GM12878 (cell line): ENCODE measurements around the gene ACSS1. TPM values are rescaled to one million over a fixed set of nuclear protein-coding genes. Genes with fewer than 3 reads are reported as not detected.

Experiments
- ATAC-seq: fragments of 200-7000 bp; cut with Tn5 transposase; 3 replicates; pipeline ENCODE4 v1.9.1; 2020; ENCODE audit warnings: mild to moderate bottlenecking, moderate library complexity
- BruUV-seq: library from RNA; stranded (reverse); fragments of 400-500 nt; replicated peaks from 2 replicates; lab custom pipeline; 2021; lab: Mats Ljungman, UMichigan
- CTCF ChIA-PET: fragments of 300-600 bp; sonication (Branson Sonifier 250); formaldehyde crosslinking; extraction: SDS; loops from one replicate; lab custom pipeline; 2021; ENCODE audit warnings: inconsistent platforms; lab: Yijun Ruan, JAX
- POLR2A ChIA-PET: fragments of 350-600 bp; formaldehyde crosslinking; extraction: SDS; loops from one replicate; lab custom pipeline; 2021; ENCODE audit warnings: inconsistent platforms; lab: Charles Lee
- RAD21 ChIA-PET: fragments of 300-600 bp; sonication (Branson Sonifier 250); formaldehyde crosslinking; loops from one replicate; lab custom pipeline; 2023; ENCODE audit warnings: antibody characterized with exemption; ENCODE audit not compliant: unreplicated experiment; lab: Charles Lee
- SMC1A ChIA-PET: fragments of 300-600 bp; sonication (Branson Sonifier 250); formaldehyde crosslinking; loops from one replicate; lab custom pipeline; 2023; ENCODE audit not compliant: unreplicated experiment, uncharacterized antibody; lab: Charles Lee
- DNase-seq: peaks from one replicate; pipeline ENCODE4 v3.0.0-alpha.2; 2011; ENCODE audit warnings: low read depth, low spot score
- FAIRE-seq: peaks from 3 replicates; lab custom pipeline; 2011; peaks lifted over from hg19 to GRCh38; lab: Jason Lieb, UNC
- H2AFZ ChIP-seq: 2 replicates; pipeline ENCODE4 v1.6.0; 2011; ENCODE audit warnings: low read depth, low read length, control low read depth; ENCODE audit not compliant: control insufficient read depth
- H3K27ac ChIP-seq: 2 replicates; pipeline ENCODE4 v1.5.1; 2011; ENCODE audit warnings: control low read depth; ENCODE audit not compliant: control insufficient read depth, insufficient read depth
- H3K27me3 ChIP-seq, 2 experiments: replicated peaks in 1 of 2; 2 replicates each; pipeline versions ENCODE4 v1.6.0 to v1.6.1; 2011; ENCODE audit warnings: low read length in 1 of 2; ENCODE audit not compliant: control insufficient read depth in 2 of 2, insufficient read depth in 2 of 2
- H3K36me3 ChIP-seq, 2 experiments: 2 replicates each; pipeline ENCODE4 v1.5.1; 2011; ENCODE audit warnings: low read length in 1 of 2; ENCODE audit not compliant: control insufficient read depth in 2 of 2, insufficient read depth in 2 of 2
- H3K4me1 ChIP-seq: 2 replicates; pipeline ENCODE4 v1.6.1; 2011; ENCODE audit warnings: mild to moderate bottlenecking, low read length, moderate library complexity, mixed read lengths; ENCODE audit not compliant: control insufficient read depth, insufficient read depth
- H3K4me2 ChIP-seq: 2 replicates; pipeline ENCODE4 v1.6.0; 2011; ENCODE audit warnings: control low read depth; ENCODE audit not compliant: control insufficient read depth, insufficient read depth
- H3K4me3 ChIP-seq: fragments of 200-600 bp; sonication (generic); 2 replicates; pipeline ENCODE4 v1.5.1; 2016
- H3K79me2 ChIP-seq: 2 replicates; pipeline ENCODE4 v1.6.0; 2011; ENCODE audit warnings: low read length; ENCODE audit not compliant: control insufficient read depth, insufficient read depth
- H3K9ac ChIP-seq: 2 replicates; pipeline ENCODE4 v1.8.0; 2011; ENCODE audit warnings: low read length, control low read depth, mixed read lengths; ENCODE audit not compliant: control insufficient read depth, insufficient read depth
- H3K9me3 ChIP-seq: replicated peaks from 3 replicates; pipeline ENCODE4 v1.5.1; 2011; ENCODE audit warnings: mild to moderate bottlenecking, low read length; ENCODE audit not compliant: control insufficient read depth, insufficient read depth
- H4K20me1 ChIP-seq: 2 replicates; pipeline ENCODE4 v1.6.0; 2011; ENCODE audit not compliant: control insufficient read depth, insufficient read depth
- BACH1 ChIP-seq: fragments of 450-650 bp; IDR thresholded peaks from 2 replicates; pipeline ENCODE4 v1.6.1; 2017; ENCODE audit warnings: mild to moderate bottlenecking, borderline replicate concordance
- ETV6 ChIP-seq, 2 experiments: fragments of 450-650 bp in 1 of 2; IDR thresholded peaks in 1 of 2; conservative IDR thresholded peaks in 1 of 2; 2 replicates each; pipeline ENCODE4 v1.6.1; 2014; ENCODE audit warnings: antibody characterized with exemption in 1 of 2, borderline replicate concordance in 1 of 2, low read depth in 1 of 2, mild to moderate bottlenecking in 1 of 2, moderate library complexity in 1 of 2
- JUND ChIP-seq: IDR thresholded peaks from 2 replicates; pipeline ENCODE4 v1.6.1; 2012; ENCODE audit warnings: low read depth, mild to moderate bottlenecking, low read length, improper control_type of control experiment, moderate library complexity
- KAT2A ChIP-seq: conservative IDR thresholded peaks from 2 replicates; pipeline ENCODE4 v1.6.1; 2011; ENCODE audit warnings: low read depth, low read length; ENCODE audit not compliant: control insufficient read depth
- POLR2AphosphoS5 ChIP-seq: IDR thresholded peaks from 2 replicates; pipeline ENCODE4 v1.6.1; 2011; ENCODE audit warnings: mild to moderate bottlenecking, low read length, inconsistent platforms
- SP1 ChIP-seq: IDR thresholded peaks from one replicate; pipeline ENCODE4 v1.6.1; 2011; ENCODE audit warnings: low read depth, low read length
- TBL1XR1 ChIP-seq: IDR thresholded peaks from 2 replicates; pipeline ENCODE4 v1.6.1; 2012; ENCODE audit warnings: low read depth, low read length, improper control_type of control experiment
- WRNIP1 ChIP-seq: IDR thresholded peaks from 2 replicates; pipeline ENCODE4 v1.6.1; 2011; ENCODE audit warnings: low read depth, low read length, improper control_type of control experiment, borderline replicate concordance
- ZNF384 ChIP-seq: IDR thresholded peaks from 2 replicates; pipeline ENCODE4 v1.6.1; 2012; ENCODE audit warnings: low read depth, mild to moderate bottlenecking, low read length, improper control_type of control experiment, borderline replicate concordance
- WGBS: methylation state at CpG from one replicate; pipeline ENCODE4 v1.1.6; 2016; ENCODE audit warnings: low lambda C conversion rate; ENCODE audit not compliant: insufficient replicate concordance, insufficient coverage; ENCODE audit errors: missing lambda C conversion rate; 5-methylcytosine and 5-hydroxymethylcytosine counted together
- in situ Hi-C: fragments of 300-500 bp; cut with MboI; formaldehyde crosslinking; loops from 9 replicates; pipeline ENCODE4 v1.14.3; 2018; ENCODE audit warnings: mixed read lengths
- intact Hi-C: fragments of 100-400 bp; cut with micrococcal nuclease; formaldehyde crosslinking; loops from one replicate; pipeline ENCODE4 v1.14.2; 2022; ENCODE audit not compliant: unreplicated experiment
- polyA plus RNA-seq, 11 experiments: library from polyadenylated mRNA; depleted of rRNA in 4 of 11; unstranded in 6 of 11; stranded (reverse) in 5 of 11; fragments of >200 nt; fragmentation: Nextera tagmentation in 4 of 11; fragmentation: Illumina TruSeq in 1 of 11; extraction: Ambion mirVana in 4 of 11; extraction: Trizol in 1 of 11; gene quantifications; 1 replicate in 1 of 11; 2 replicates in 10 of 11; pipeline versions ENCODE4 v1.2.1 to v1.2.3, GENCODE V29; 2011 to 2016; ENCODE audit warnings: inconsistent platforms in 2 of 11, missing spikeins in 2 of 11, low read depth in 1 of 11
- total RNA-seq, 4 experiments: library from RNA; depleted of rRNA in 3 of 4; stranded (reverse); fragments of >200 nt in 3 of 4; fragmentation: Illumina TruSeq in 1 of 4; extraction: Trizol in 1 of 4; gene quantifications; 2 replicates each; pipeline versions ENCODE4 v1.2.1 to v1.2.3, GENCODE V29; 2013 to 2021
- TF ChIP-seq, protein P1 (sequence below): fragments of 450-650 bp; IDR thresholded peaks from 2 replicates; pipeline ENCODE4 v1.6.1; 2017; ENCODE audit warnings: mild to moderate bottlenecking, moderate library complexity

Gene ACSS1
- total and polyA plus RNA-seq, 10 of the 15 experiments (the other 5 are each of a cell fraction or from before 2014, with no cell fraction given): 1.3 to 44.9 (median 31.1) TPM

- TF ChIP-seq ETV6 (conservative IDR thresholded peaks at IDR 0.05 in 1 of 2, IDR thresholded peaks at IDR 0.05 in 1 of 2; ENCODE audit: borderline replicate concordance in 1 of 2, low read depth in 1 of 2) (no peak), SP1 (no peak), WRNIP1 (no peak)
- H3K36me3 ChIP-seq: peaks cover 2 to 14% of the 10 kb centered on the region in 2 experiments; a peak in 3 of 4 replicates
- no peak overlapping the region for H3K27ac ChIP-seq
- no peak for ATAC-seq
- DNase-seq: no peak
- ChIA-PET SMC1A (no interaction called here), CTCF (interaction anchor here (0.6 to 2.2 kb wide), 4 partner anchors 17 to 76 kb away, joined by 3 to 7 read pairs (median 3); no protein-coding TSS in a partner anchor), RAD21 (no interaction called here), POLR2A (interaction anchor here (1.2 kb wide), 1 partner anchor 243 kb away, joined by 3 read pairs; no protein-coding TSS in a partner anchor)
- no TSS peak for BruUV-seq
- in situ Hi-C loops (no loop called here), intact Hi-C loops (no loop called here)
- H3K9ac ChIP-seq: no peak overlapping the region
- no peak overlapping the region for H2AFZ ChIP-seq
- no peaks in the 10 kb centered on the region for H3K27me3 ChIP-seq
- peak; percentile 54 for FAIRE-seq
- H3K4me3 ChIP-seq: no peak overlapping the region
- no peaks in the 10 kb centered on the region for H4K20me1 ChIP-seq
- WGBS: 98% methylated on average over 2 of the region's 2 CpGs
- no peaks in the 10 kb centered on the region for H3K4me1 ChIP-seq
- H3K9me3 ChIP-seq: no peaks in the 10 kb centered on the region
- H3K79me2 ChIP-seq: no peaks in the 10 kb centered on the region
- no peak overlapping the region for H3K4me2 ChIP-seq
Observed at GRCh38 chr20:24960861-24961260, 97.1 kb downstream of the ACSS1 start.

- WGBS: 91% methylated on average over 10 of the region's 10 CpGs
- intact Hi-C loops: no loop called here
- POLR2A ChIA-PET: interaction anchor here (1.2 kb wide), 1 partner anchor 244 kb away, joined by 3 read pairs; no protein-coding TSS in a partner anchor
- Histone ChIP-seq H3K27me3 (no peaks in the 10 kb centered on the region), H3K4me3 (no peak overlapping the region), H3K36me3 (peaks cover 2 to 12% of the 10 kb centered on the region in 2 experiments; a peak in 3 of 4 replicates), H3K79me2 (no peaks in the 10 kb centered on the region), H2AFZ (no peak overlapping the region), H3K9ac (no peak overlapping the region), H3K9me3 (no peaks in the 10 kb centered on the region), H3K27ac (no peak overlapping the region), H3K4me1 (no peaks in the 10 kb centered on the region), H3K4me2 (no peak overlapping the region), H4K20me1 (no peaks in the 10 kb centered on the region)
- CTCF ChIA-PET: interaction anchor here (0.6 to 2.2 kb wide), 3 partner anchors 30 to 218 kb away, joined by 3 to 7 read pairs (median 3); no protein-coding TSS in a partner anchor
- in situ Hi-C loops: no loop called here
- FAIRE-seq: no peak
- no peak for DNase-seq
- no TSS peak for BruUV-seq
- SMC1A ChIA-PET: no interaction called here
- RAD21 ChIA-PET: no interaction called here
- ATAC-seq: no peak
- TF ChIP-seq ZNF384 (no peak), JUND (no peak), TBL1XR1 (no peak), KAT2A (no peak), POLR2AphosphoS5 (no peak), BACH1 (no peak)
- TF ChIP-seq, protein P1, sequence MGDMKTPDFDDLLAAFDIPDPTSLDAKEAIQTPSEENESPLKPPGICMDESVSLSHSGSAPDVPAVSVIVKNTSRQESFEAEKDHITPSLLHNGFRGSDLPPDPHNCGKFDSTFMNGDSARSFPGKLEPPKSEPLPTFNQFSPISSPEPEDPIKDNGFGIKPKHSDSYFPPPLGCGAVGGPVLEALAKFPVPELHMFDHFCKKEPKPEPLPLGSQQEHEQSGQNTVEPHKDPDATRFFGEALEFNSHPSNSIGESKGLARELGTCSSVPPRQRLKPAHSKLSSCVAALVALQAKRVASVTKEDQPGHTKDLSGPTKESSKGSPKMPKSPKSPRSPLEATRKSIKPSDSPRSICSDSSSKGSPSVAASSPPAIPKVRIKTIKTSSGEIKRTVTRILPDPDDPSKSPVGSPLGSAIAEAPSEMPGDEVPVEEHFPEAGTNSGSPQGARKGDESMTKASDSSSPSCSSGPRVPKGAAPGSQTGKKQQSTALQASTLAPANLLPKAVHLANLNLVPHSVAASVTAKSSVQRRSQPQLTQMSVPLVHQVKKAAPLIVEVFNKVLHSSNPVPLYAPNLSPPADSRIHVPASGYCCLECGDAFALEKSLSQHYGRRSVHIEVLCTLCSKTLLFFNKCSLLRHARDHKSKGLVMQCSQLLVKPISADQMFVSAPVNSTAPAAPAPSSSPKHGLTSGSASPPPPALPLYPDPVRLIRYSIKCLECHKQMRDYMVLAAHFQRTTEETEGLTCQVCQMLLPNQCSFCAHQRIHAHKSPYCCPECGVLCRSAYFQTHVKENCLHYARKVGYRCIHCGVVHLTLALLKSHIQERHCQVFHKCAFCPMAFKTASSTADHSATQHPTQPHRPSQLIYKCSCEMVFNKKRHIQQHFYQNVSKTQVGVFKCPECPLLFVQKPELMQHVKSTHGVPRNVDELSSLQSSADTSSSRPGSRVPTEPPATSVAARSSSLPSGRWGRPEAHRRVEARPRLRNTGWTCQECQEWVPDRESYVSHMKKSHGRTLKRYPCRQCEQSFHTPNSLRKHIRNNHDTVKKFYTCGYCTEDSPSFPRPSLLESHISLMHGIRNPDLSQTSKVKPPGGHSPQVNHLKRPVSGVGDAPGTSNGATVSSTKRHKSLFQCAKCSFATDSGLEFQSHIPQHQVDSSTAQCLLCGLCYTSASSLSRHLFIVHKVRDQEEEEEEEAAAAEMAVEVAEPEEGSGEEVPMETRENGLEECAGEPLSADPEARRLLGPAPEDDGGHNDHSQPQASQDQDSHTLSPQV: no peak
Observed at GRCh38 chr20:24960302-24960801, 97.6 kb downstream of the ACSS1 start.
